ENCODE results near the gene HEBP1.

HEBP1 gene

DNA sequence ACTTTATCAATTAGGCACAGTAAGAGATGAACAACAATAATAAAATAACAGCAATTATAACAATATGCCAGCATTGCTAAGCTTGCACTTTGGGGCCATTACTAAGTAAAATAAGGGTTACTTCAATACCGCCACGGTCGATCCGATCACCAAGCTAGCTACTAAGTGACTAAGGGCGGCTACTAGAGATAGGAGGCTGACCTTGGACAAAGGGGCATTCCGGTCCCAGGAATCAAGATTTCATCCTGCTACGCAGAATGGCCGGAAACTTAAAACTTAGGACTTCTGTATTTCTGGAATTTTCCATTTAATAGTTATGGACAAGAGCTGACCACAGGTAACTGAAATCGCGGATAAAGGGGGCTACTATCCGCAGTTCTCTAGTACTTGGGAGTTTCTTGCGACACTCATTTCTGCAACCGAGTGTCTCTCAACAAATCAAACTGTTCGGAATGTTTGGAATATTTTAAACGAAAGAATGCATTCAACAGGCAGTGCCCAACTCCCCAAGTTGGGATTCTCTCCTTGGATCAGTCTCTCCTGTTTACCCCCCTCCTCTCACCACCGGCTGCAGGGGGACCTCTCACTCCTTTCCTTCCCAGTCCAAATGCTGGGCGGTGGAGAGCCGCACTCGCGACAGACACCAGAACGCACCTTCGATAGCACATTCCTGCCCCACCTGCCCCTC lies 650 bp downstream of the HEBP1 start:
- peaks cover 6% of the 10 kb centered on the region; the same call in 1 of the 2 replicates for H3K4me1 ChIP-seq (ENCODE audit: insufficient read depth, low read length)
- H3K9ac ChIP-seq (ENCODE audit: low read depth, low read length): peak overlapping the region; percentile 75; the same call in 1 of the 2 replicates
- peak overlapping the region; percentile 88 for H3K4me3 ChIP-seq (ENCODE audit: low read length)
- no peaks in the 10 kb centered on the region for H3K9me3 ChIP-seq (ENCODE audit: insufficient read depth, low read depth, low read length)
- H3K27me3 ChIP-seq (ENCODE audit: insufficient read depth, low read length): peaks cover 25% of the 10 kb centered on the region
- no peak overlapping the region for H3K27ac ChIP-seq (ENCODE audit: low read length)
- no peaks in the 10 kb centered on the region for H3K36me3 ChIP-seq (ENCODE audit: insufficient read depth, low read depth, low read length)

DNA sequence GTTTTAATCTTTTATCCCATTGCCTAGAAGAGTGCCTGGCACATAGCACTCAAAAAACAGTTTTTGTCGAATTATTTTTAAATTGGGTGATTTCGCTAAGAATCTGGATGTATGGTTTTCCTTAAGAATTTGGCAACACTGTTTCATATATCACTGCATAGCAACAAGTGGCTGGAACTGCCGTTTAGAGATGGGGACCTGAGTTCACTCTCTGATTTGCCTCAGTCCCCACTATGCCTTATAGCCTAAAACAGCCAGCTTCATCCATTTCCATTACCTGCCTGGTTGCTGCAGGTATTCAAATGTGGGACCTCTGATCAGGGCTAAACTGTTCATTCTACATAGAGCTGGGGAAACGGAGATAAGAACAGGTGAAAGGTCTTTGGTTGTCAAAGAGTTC lies 1.8 kb downstream of the HEBP1 start:
- H3K27ac ChIP-seq (ENCODE audit: low read length): no peak overlapping the region
- no peaks in the 10 kb centered on the region for H3K36me3 ChIP-seq (ENCODE audit: insufficient read depth, low read depth, low read length)
- peaks cover 21% of the 10 kb centered on the region for H3K27me3 ChIP-seq (ENCODE audit: insufficient read depth, low read length)
- H3K4me3 ChIP-seq (ENCODE audit: low read length): no peak overlapping the region
- H3K4me1 ChIP-seq (ENCODE audit: insufficient read depth, low read length): peaks cover 6% of the 10 kb centered on the region; the same call in 1 of the 2 replicates
- H3K9me3 ChIP-seq (ENCODE audit: insufficient read depth, low read depth, low read length): no peaks in the 10 kb centered on the region
- no peak overlapping the region for H3K9ac ChIP-seq (ENCODE audit: low read depth, low read length)

DNA sequence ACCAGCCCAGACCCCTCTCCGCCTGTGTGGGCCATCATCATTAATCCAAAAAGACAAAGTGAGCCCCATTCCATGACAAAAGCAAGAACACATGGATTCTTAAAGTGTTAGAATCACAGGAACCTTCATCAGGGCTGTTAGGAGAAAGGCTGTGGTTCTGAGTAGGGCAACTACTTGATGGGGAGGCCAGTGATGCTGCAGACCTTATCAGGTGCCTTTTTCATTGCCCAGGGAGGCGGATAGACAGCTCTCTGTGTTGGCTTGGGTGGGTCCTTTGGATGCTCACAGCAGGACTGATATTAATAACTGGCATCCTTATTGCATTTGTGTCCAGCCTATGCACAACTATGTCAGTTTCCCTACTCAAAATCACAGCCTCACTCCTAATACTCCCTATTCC lies 2.3 kb downstream of the HEBP1 start:
- H3K9ac ChIP-seq (ENCODE audit: low read depth, low read length): no peak overlapping the region
- peaks cover 16% of the 10 kb centered on the region for H3K27me3 ChIP-seq (ENCODE audit: insufficient read depth, low read length)
- no peak overlapping the region for H3K27ac ChIP-seq (ENCODE audit: low read length)
- H3K9me3 ChIP-seq (ENCODE audit: insufficient read depth, low read depth, low read length): no peaks in the 10 kb centered on the region
- H3K36me3 ChIP-seq (ENCODE audit: insufficient read depth, low read depth, low read length): no peaks in the 10 kb centered on the region
- H3K4me3 ChIP-seq (ENCODE audit: low read length): no peak overlapping the region
- peaks cover 6% of the 10 kb centered on the region; the same call in 1 of the 2 replicates for H3K4me1 ChIP-seq (ENCODE audit: insufficient read depth, low read length)

DNA sequence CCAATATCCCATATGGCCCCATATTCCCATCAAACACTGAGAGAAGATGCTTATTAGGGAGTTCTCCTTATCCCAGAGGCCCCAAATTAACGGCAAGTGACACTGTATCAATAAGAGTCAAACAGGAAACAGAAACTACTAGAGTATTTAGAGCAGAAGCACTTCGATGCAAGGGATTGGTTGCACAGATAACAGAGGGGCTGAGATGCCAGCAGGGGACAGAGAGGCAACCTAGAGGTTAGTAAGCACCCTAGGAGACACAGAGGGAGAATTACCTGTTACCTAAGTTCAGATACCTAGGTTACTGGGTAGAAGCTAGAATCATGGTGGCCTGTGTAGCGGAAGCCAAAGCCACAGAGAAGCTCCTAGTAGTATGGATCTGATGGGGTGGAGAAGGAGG lies 2.9 kb downstream of the HEBP1 start:
- Histone ChIP-seq H3K27ac (ENCODE audit: low read length) (no peak overlapping the region), H3K27me3 (ENCODE audit: insufficient read depth, low read length) (peaks cover 10% of the 10 kb centered on the region), H3K4me1 (ENCODE audit: insufficient read depth, low read length) (peaks cover 6% of the 10 kb centered on the region; the same call in 1 of the 2 replicates), H3K36me3 (ENCODE audit: insufficient read depth, low read depth, low read length) (no peaks in the 10 kb centered on the region), H3K9me3 (ENCODE audit: insufficient read depth, low read depth, low read length) (no peaks in the 10 kb centered on the region), H3K4me3 (ENCODE audit: low read length) (no peak overlapping the region), H3K9ac (ENCODE audit: low read depth, low read length) (no peak overlapping the region)

- Histone ChIP-seq H3K36me3 (ENCODE audit: insufficient read depth, low read depth, low read length) (no peaks in the 10 kb centered on the region), H3K4me3 (ENCODE audit: low read length) (no peak overlapping the region), H3K9me3 (ENCODE audit: insufficient read depth, low read depth, low read length) (no peaks in the 10 kb centered on the region), H3K27me3 (ENCODE audit: insufficient read depth, low read length) (0 out of 2 replicates have a peak, but pooled peaks cover 3% of the 10 kb centered on the region), H3K9ac (ENCODE audit: low read depth, low read length) (no peak overlapping the region), H3K4me1 (ENCODE audit: insufficient read depth, low read length) (peaks cover 10% of the 10 kb centered on the region), H3K27ac (ENCODE audit: low read length) (no peak overlapping the region)
Observed at GRCh38 chr12:12996209-12996608, 3.9 kb downstream of the HEBP1 start.

GRCh38 chr12:12995088-12995487 lies 5.0 kb downstream of the HEBP1 start:
- no peak overlapping the region for H3K4me3 ChIP-seq (ENCODE audit: low read length)
- no peak overlapping the region for H3K27ac ChIP-seq (ENCODE audit: low read length)
- H3K27me3 ChIP-seq (ENCODE audit: insufficient read depth, low read length): no peaks in the 10 kb centered on the region

DNA sequence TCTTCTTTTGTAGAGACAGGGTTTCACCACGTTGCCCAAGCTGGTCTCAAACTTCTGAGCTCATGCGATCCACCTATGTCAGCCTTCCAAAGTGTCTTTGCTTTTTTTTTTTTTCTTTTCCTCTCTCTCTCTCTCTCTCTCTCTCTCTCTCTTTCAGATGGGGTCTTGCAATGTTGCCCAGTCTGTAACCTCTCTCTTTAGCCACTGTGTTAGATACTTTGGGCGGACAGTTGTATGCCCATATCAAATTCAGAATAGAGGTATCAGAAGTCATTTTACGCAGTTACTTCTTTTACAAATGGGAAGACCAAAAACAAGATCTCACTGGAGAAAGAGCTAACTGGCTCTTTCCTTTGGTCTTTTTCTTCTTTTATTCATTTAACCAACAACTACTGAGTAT lies 6.7 kb downstream of the HEBP1 start:
- H3K4me3 ChIP-seq (ENCODE audit: low read length): no peak overlapping the region
- H3K9me3 ChIP-seq (ENCODE audit: insufficient read depth, low read depth, low read length): no peaks in the 10 kb centered on the region
- no peak overlapping the region for H3K9ac ChIP-seq (ENCODE audit: low read depth, low read length)
- H3K36me3 ChIP-seq (ENCODE audit: insufficient read depth, low read depth, low read length): peaks cover 10% of the 10 kb centered on the region
- H3K27me3 ChIP-seq (ENCODE audit: insufficient read depth, low read length): no peaks in the 10 kb centered on the region
- H3K27ac ChIP-seq (ENCODE audit: low read length): no peak overlapping the region
- peaks cover 17% of the 10 kb centered on the region for H3K4me1 ChIP-seq (ENCODE audit: insufficient read depth, low read length)

More at GRCh38 chr12:12995088-12995487, 5.0 kb downstream of the HEBP1 start:
- no peak overlapping the region for H3K9ac ChIP-seq (ENCODE audit: low read depth, low read length)
- no peaks in the 10 kb centered on the region for H3K9me3 ChIP-seq (ENCODE audit: insufficient read depth, low read depth, low read length)
- H3K36me3 ChIP-seq (ENCODE audit: insufficient read depth, low read depth, low read length): no peaks in the 10 kb centered on the region
- H3K4me1 ChIP-seq (ENCODE audit: insufficient read depth, low read length): peaks cover 19% of the 10 kb centered on the region

GRCh38 chr12:12992418-12993130 lies 7.5 kb downstream of the HEBP1 start:
- Histone ChIP-seq H3K4me3 (ENCODE audit: low read length) (no peak overlapping the region), H3K4me1 (ENCODE audit: insufficient read depth, low read length) (peaks cover 17% of the 10 kb centered on the region), H3K27me3 (ENCODE audit: insufficient read depth, low read length) (no peaks in the 10 kb centered on the region), H3K9me3 (ENCODE audit: insufficient read depth, low read depth, low read length) (no peaks in the 10 kb centered on the region), H3K36me3 (ENCODE audit: insufficient read depth, low read depth, low read length) (peaks cover 17% of the 10 kb centered on the region), H3K9ac (ENCODE audit: low read depth, low read length) (no peak overlapping the region), H3K27ac (ENCODE audit: low read length) (no peak overlapping the region)

DNA sequence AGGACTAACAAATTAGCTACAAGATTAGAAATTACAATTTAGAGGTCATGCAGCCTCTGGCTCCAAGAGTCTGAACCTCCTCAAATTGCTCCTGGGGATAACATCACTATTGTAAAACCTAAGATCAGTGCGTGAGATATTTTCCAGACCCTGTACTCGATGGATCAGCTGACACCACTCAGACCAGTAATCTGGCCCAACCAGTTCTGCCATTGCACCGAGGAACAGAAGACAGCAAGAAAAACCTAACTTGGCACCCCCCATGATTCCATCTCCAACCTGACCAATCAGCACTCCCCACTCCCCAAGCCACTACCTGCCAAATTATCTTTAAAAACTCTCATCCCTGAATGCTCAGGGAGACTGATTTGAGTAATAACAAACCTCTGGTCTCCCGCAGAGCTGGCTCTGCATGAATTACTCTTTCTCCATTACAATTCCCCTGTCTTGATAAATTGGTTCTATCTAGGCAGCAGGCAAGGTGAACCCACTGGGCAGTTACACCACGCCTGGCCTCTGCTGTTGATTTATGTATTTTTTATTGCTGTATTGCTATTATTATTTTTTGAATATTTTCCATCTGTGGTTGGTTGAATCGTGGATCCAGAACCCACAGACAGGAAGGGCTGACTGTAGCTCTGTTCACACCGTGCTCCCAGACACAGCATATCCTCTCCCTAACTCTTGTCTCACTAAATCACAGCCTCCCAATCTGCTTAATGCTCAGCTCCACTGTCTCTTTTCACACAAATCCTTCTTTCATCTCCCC lies 9.2 kb downstream of the HEBP1 start:
- Histone ChIP-seq H3K4me1 (ENCODE audit: insufficient read depth, low read length) (peaks cover 17% of the 10 kb centered on the region), H3K36me3 (ENCODE audit: insufficient read depth, low read depth, low read length) (peaks cover 33% of the 10 kb centered on the region), H3K27me3 (ENCODE audit: insufficient read depth, low read length) (no peaks in the 10 kb centered on the region), H3K9me3 (ENCODE audit: insufficient read depth, low read depth, low read length) (no peaks in the 10 kb centered on the region), H3K27ac (ENCODE audit: low read length) (no peak overlapping the region), H3K4me3 (ENCODE audit: low read length) (0 out of 2 replicates have a peak overlapping the region, but pooled peaks have one; percentile 0), H3K9ac (ENCODE audit: low read depth, low read length) (peak overlapping the region; percentile 34; the same call in 1 of the 2 replicates)

GRCh38 chr12:12987421-12987820 lies 12.6 kb downstream of the HEBP1 start:
- no peak overlapping the region for H3K27ac ChIP-seq (ENCODE audit: low read length)
- H3K9me3 ChIP-seq (ENCODE audit: insufficient read depth, low read depth, low read length): no peaks in the 10 kb centered on the region
- peaks cover 17% of the 10 kb centered on the region for H3K4me1 ChIP-seq (ENCODE audit: insufficient read depth, low read length)
- H3K27me3 ChIP-seq (ENCODE audit: insufficient read depth, low read length): no peaks in the 10 kb centered on the region
- no peak overlapping the region for H3K4me3 ChIP-seq (ENCODE audit: low read length)
- H3K9ac ChIP-seq (ENCODE audit: low read depth, low read length): no peak overlapping the region
- H3K36me3 ChIP-seq (ENCODE audit: insufficient read depth, low read depth, low read length): peaks cover 49% of the 10 kb centered on the region

- Histone ChIP-seq H3K36me3 (ENCODE audit: insufficient read depth, low read depth, low read length) (peaks cover 50% of the 10 kb centered on the region), H3K9me3 (ENCODE audit: insufficient read depth, low read depth, low read length) (no peaks in the 10 kb centered on the region), H3K9ac (ENCODE audit: low read depth, low read length) (no peak overlapping the region), H3K27ac (ENCODE audit: low read length) (no peak overlapping the region), H3K27me3 (ENCODE audit: insufficient read depth, low read length) (no peaks in the 10 kb centered on the region), H3K4me3 (ENCODE audit: low read length) (no peak overlapping the region), H3K4me1 (ENCODE audit: insufficient read depth, low read length) (peaks cover 15% of the 10 kb centered on the region)
Observed at GRCh38 chr12:12986775-12987331, 13.2 kb downstream of the HEBP1 start.
